ENCODE results near the gene LDHB. TPM values are rescaled to one million over a fixed set of nuclear protein-coding genes. Genes with fewer than 3 reads are reported as not detected.

LDHB gene
- total RNA-seq, 1 experiment from 2014 or later, result 848 TPM

GRCh38 chr12:21643758-21644157 is 13.9 kb downstream of the LDHB start:
- no peaks in the 10 kb centered on the region for H3K9me3 ChIP-seq (ENCODE audit: low read length)
- H3K4me1 ChIP-seq (ENCODE audit: low read length), result peaks cover 38% of the 10 kb centered on the region
- H3K9me2 ChIP-seq (replicated peaks; ENCODE audit: insufficient read depth, low read length), result no peaks in the 10 kb centered on the region
- no peak overlapping the region for H3K9ac ChIP-seq (ENCODE audit: low read length)
- peaks cover 80% of the 10 kb centered on the region for H3K36me3 ChIP-seq (ENCODE audit: insufficient read depth, low read length)
- H3K4me2 ChIP-seq (ENCODE audit: low read depth, low read length, poor library complexity, severe bottlenecking), result no peak overlapping the region
- peak overlapping the region; percentile 3; the same call in 1 of the 2 replicates for H3K27ac ChIP-seq (ENCODE audit: low read length)
- H2AFZ ChIP-seq (ENCODE audit: low read length), result no peak overlapping the region
- H3K27me3 ChIP-seq (ENCODE audit: low read length), result no peaks in the 10 kb centered on the region
- no peak overlapping the region for H3K4me3 ChIP-seq (ENCODE audit: low read length)
- peaks cover 52% of the 10 kb centered on the region for H3K79me2 ChIP-seq (ENCODE audit: low read length)
- peaks cover 12% of the 10 kb centered on the region; the same call in 1 of the 2 replicates for H4K20me1 ChIP-seq (ENCODE audit: insufficient read depth, low read depth, low read length)
- DNase-seq, result no peak

GRCh38 chr12:21642707-21643389 is 14.8 kb downstream of the LDHB start:
- no peak overlapping the region for H3K4me2 ChIP-seq (ENCODE audit: low read depth, low read length, poor library complexity, severe bottlenecking)
- H3K79me2 ChIP-seq (ENCODE audit: low read length), result peaks cover 43% of the 10 kb centered on the region
- H3K36me3 ChIP-seq (ENCODE audit: insufficient read depth, low read length), result peaks cover 79% of the 10 kb centered on the region
- no peak overlapping the region for H3K9ac ChIP-seq (ENCODE audit: low read length)
- H3K27me3 ChIP-seq (ENCODE audit: low read length), result no peaks in the 10 kb centered on the region
- H2AFZ ChIP-seq (ENCODE audit: low read length), result no peak overlapping the region
- H3K4me3 ChIP-seq (ENCODE audit: low read length), result no peak overlapping the region
- peaks cover 29% of the 10 kb centered on the region for H3K4me1 ChIP-seq (ENCODE audit: low read length)
- no peaks in the 10 kb centered on the region for H3K9me2 ChIP-seq (replicated peaks; ENCODE audit: insufficient read depth, low read length)
- H4K20me1 ChIP-seq (ENCODE audit: insufficient read depth, low read depth, low read length), result peaks cover 12% of the 10 kb centered on the region; the same call in 1 of the 2 replicates
- H3K9me3 ChIP-seq (ENCODE audit: low read length), result no peaks in the 10 kb centered on the region
- peak overlapping the region; percentile 3; the same call in 1 of the 2 replicates for H3K27ac ChIP-seq (ENCODE audit: low read length)
- peak; percentile 27 for DNase-seq

GRCh38 chr12:21638054-21638891 is 19.4 kb downstream of the LDHB start:
- peak; percentile 41 for DNase-seq
- Histone ChIP-seq H3K27me3 (ENCODE audit: low read length) (no peaks in the 10 kb centered on the region), H3K27ac (ENCODE audit: low read length) (no peak overlapping the region), H4K20me1 (ENCODE audit: insufficient read depth, low read depth, low read length) (peaks cover 12% of the 10 kb centered on the region; the same call in 1 of the 2 replicates), H3K79me2 (ENCODE audit: low read length) (peaks cover 21% of the 10 kb centered on the region), H3K9ac (ENCODE audit: low read length) (no peak overlapping the region), H2AFZ (ENCODE audit: low read length) (no peak overlapping the region), H3K36me3 (ENCODE audit: insufficient read depth, low read length) (peaks cover 77% of the 10 kb centered on the region), H3K4me3 (ENCODE audit: low read length) (no peak overlapping the region), H3K9me3 (ENCODE audit: low read length) (no peaks in the 10 kb centered on the region), H3K9me2 (replicated peaks; ENCODE audit: insufficient read depth, low read length) (no peaks in the 10 kb centered on the region), H3K4me2 (ENCODE audit: low read depth, low read length, poor library complexity, severe bottlenecking) (no peak overlapping the region), H3K4me1 (ENCODE audit: low read length) (no peaks in the 10 kb centered on the region)

- Histone ChIP-seq H3K27ac (ENCODE audit: low read length) (no peak overlapping the region), H3K9me2 (replicated peaks; ENCODE audit: insufficient read depth, low read length) (no peaks in the 10 kb centered on the region; the same call in 1 of the 2 replicates), H3K36me3 (ENCODE audit: insufficient read depth, low read length) (peaks cover 42% of the 10 kb centered on the region), H4K20me1 (ENCODE audit: insufficient read depth, low read depth, low read length) (no peaks in the 10 kb centered on the region), H3K4me3 (ENCODE audit: low read length) (no peak overlapping the region), H3K4me2 (ENCODE audit: low read depth, low read length, poor library complexity, severe bottlenecking) (no peak overlapping the region), H3K4me1 (ENCODE audit: low read length) (peaks cover 5% of the 10 kb centered on the region), H2AFZ (ENCODE audit: low read length) (no peak overlapping the region), H3K27me3 (ENCODE audit: low read length) (no peaks in the 10 kb centered on the region), H3K79me2 (ENCODE audit: low read length) (no peaks in the 10 kb centered on the region), H3K9me3 (ENCODE audit: low read length) (no peaks in the 10 kb centered on the region), H3K9ac (ENCODE audit: low read length) (no peak overlapping the region)
- DNase-seq, result no peak
Observed at GRCh38 chr12:21634245-21634644, 23.4 kb downstream of the LDHB start.

- Histone ChIP-seq H2AFZ (ENCODE audit: low read length) (no peak overlapping the region), H3K4me2 (ENCODE audit: low read depth, low read length, poor library complexity, severe bottlenecking) (no peak overlapping the region), H3K79me2 (ENCODE audit: low read length) (no peaks in the 10 kb centered on the region), H3K4me3 (ENCODE audit: low read length) (no peak overlapping the region), H3K4me1 (ENCODE audit: low read length) (peaks cover 5% of the 10 kb centered on the region), H3K27ac (ENCODE audit: low read length) (no peak overlapping the region), H3K36me3 (ENCODE audit: insufficient read depth, low read length) (peaks cover 17% of the 10 kb centered on the region; the same call in 1 of the 2 replicates), H3K27me3 (ENCODE audit: low read length) (no peaks in the 10 kb centered on the region), H3K9me2 (replicated peaks; ENCODE audit: insufficient read depth, low read length) (no peaks in the 10 kb centered on the region; the same call in 1 of the 2 replicates), H3K9me3 (ENCODE audit: low read length) (no peaks in the 10 kb centered on the region), H3K9ac (ENCODE audit: low read length) (no peak overlapping the region), H4K20me1 (ENCODE audit: insufficient read depth, low read depth, low read length) (no peaks in the 10 kb centered on the region)
- DNase-seq, result peak; percentile 62
Observed at GRCh38 chr12:21631367-21631766, 26.3 kb downstream of the LDHB start.

- H3K9ac ChIP-seq (ENCODE audit: low read length), result no peak overlapping the region
- H3K9me2 ChIP-seq (replicated peaks; ENCODE audit: insufficient read depth, low read length), result no peaks in the 10 kb centered on the region; the same call in 1 of the 2 replicates
- no peak for DNase-seq
- H4K20me1 ChIP-seq (ENCODE audit: insufficient read depth, low read depth, low read length), result no peaks in the 10 kb centered on the region
- H3K4me1 ChIP-seq (ENCODE audit: low read length), result peaks cover 5% of the 10 kb centered on the region
- H3K36me3 ChIP-seq (ENCODE audit: insufficient read depth, low read length), result no peaks in the 10 kb centered on the region
- no peak overlapping the region for H3K4me2 ChIP-seq (ENCODE audit: low read depth, low read length, poor library complexity, severe bottlenecking)
- no peaks in the 10 kb centered on the region for H3K9me3 ChIP-seq (ENCODE audit: low read length)
- H2AFZ ChIP-seq (ENCODE audit: low read length), result no peak overlapping the region
- no peaks in the 10 kb centered on the region for H3K79me2 ChIP-seq (ENCODE audit: low read length)
- H3K27me3 ChIP-seq (ENCODE audit: low read length), result no peaks in the 10 kb centered on the region
- no peak overlapping the region for H3K27ac ChIP-seq (ENCODE audit: low read length)
- H3K4me3 ChIP-seq (ENCODE audit: low read length), result no peak overlapping the region
Observed at GRCh38 chr12:21627924-21628323, 29.7 kb downstream of the LDHB start.

- no peak overlapping the region for H3K4me3 ChIP-seq (ENCODE audit: low read length)
- no peak for DNase-seq
- no peaks in the 10 kb centered on the region for H3K36me3 ChIP-seq (ENCODE audit: insufficient read depth, low read length)
- H3K4me2 ChIP-seq (ENCODE audit: low read depth, low read length, poor library complexity, severe bottlenecking), result no peak overlapping the region
- H4K20me1 ChIP-seq (ENCODE audit: insufficient read depth, low read depth, low read length), result no peaks in the 10 kb centered on the region
- no peaks in the 10 kb centered on the region for H3K4me1 ChIP-seq (ENCODE audit: low read length)
- H3K9me3 ChIP-seq (ENCODE audit: low read length), result no peaks in the 10 kb centered on the region
- H3K27me3 ChIP-seq (ENCODE audit: low read length), result no peaks in the 10 kb centered on the region
- no peak overlapping the region for H2AFZ ChIP-seq (ENCODE audit: low read length)
- H3K9ac ChIP-seq (ENCODE audit: low read length), result no peak overlapping the region
- H3K79me2 ChIP-seq (ENCODE audit: low read length), result no peaks in the 10 kb centered on the region
- no peaks in the 10 kb centered on the region for H3K9me2 ChIP-seq (replicated peaks; ENCODE audit: insufficient read depth, low read length)
- H3K27ac ChIP-seq (ENCODE audit: low read length), result no peak overlapping the region
Observed at GRCh38 chr12:21618566-21618965, 39.1 kb downstream of the LDHB start.

- Histone ChIP-seq H4K20me1 (ENCODE audit: insufficient read depth, low read depth, low read length) (no peaks in the 10 kb centered on the region), H3K9me2 (replicated peaks; ENCODE audit: insufficient read depth, low read length) (no peaks in the 10 kb centered on the region), H3K4me2 (ENCODE audit: low read depth, low read length, poor library complexity, severe bottlenecking) (no peak overlapping the region), H2AFZ (ENCODE audit: low read length) (no peak overlapping the region), H3K36me3 (ENCODE audit: insufficient read depth, low read length) (no peaks in the 10 kb centered on the region), H3K9ac (ENCODE audit: low read length) (no peak overlapping the region), H3K4me1 (ENCODE audit: low read length) (0 out of 2 replicates have a peak, but pooled peaks cover 5% of the 10 kb centered on the region), H3K27ac (ENCODE audit: low read length) (no peak overlapping the region), H3K27me3 (ENCODE audit: low read length) (no peaks in the 10 kb centered on the region), H3K79me2 (ENCODE audit: low read length) (no peaks in the 10 kb centered on the region), H3K4me3 (ENCODE audit: low read length) (no peak overlapping the region), H3K9me3 (ENCODE audit: low read length) (no peaks in the 10 kb centered on the region)
- no peak for DNase-seq
Observed at GRCh38 chr12:21617030-21617429, 40.6 kb downstream of the LDHB start.

Data from Karpas-422 (cell line).